GM12874 (cell line): ENCODE data around the gene PAPOLA.

Experiments used
- CTCF ChIP-seq: IDR thresholded peaks from 2 replicates; pipeline ENCODE4 v1.5.1; 2011; ENCODE audit warnings: low read depth, mild to moderate bottlenecking, control low read depth, low read length, moderate library complexity; ENCODE audit not compliant: insufficient read depth

The PAPOLA gene

GRCh38 chr14:96598332-96598928 lies 96.2 kb downstream of the PAPOLA start:
- TF ChIP-seq CTCF = no peak

DNA sequence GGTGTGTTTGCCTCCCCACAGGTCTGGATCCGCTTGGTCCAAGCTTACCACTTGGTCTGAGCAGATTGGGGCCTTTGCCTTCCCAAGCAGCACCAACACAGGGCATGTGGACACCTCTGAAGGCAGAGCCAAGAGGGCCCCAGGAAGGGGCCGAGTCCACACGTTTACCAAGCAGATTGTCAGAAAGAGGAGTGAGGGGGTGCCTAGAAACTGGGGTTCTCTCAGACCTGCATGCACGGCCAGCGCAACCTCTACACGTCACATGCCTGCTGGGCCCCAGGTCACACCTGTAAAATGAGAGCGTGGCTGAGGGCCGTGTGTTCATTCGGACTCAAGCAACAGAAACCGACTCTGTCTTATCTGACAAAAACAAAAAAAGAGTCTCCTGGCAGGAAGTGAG lies 96.9 kb downstream of the PAPOLA start:
- no peak for TF ChIP-seq CTCF

DNA sequence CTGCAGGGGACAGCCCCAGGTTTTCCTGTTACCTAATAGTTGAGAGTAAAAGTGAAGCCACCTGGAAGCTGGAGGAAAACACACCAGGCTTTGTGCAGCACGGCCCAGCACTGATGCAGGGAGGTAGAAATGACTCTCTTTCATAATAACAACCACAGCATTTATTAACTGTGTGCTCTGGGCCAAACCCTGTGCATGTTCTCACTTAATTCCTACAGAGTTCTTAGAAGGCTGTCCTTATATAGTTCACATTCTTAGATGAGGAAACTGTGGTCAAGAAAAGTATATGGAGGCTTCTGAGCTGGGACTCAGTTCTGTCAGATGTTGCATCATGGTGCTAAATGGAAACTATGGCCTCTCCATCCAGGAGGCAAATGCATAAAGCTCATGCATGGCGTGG lies 100.0 kb downstream of the PAPOLA start:
- TF ChIP-seq CTCF = no peak

DNA sequence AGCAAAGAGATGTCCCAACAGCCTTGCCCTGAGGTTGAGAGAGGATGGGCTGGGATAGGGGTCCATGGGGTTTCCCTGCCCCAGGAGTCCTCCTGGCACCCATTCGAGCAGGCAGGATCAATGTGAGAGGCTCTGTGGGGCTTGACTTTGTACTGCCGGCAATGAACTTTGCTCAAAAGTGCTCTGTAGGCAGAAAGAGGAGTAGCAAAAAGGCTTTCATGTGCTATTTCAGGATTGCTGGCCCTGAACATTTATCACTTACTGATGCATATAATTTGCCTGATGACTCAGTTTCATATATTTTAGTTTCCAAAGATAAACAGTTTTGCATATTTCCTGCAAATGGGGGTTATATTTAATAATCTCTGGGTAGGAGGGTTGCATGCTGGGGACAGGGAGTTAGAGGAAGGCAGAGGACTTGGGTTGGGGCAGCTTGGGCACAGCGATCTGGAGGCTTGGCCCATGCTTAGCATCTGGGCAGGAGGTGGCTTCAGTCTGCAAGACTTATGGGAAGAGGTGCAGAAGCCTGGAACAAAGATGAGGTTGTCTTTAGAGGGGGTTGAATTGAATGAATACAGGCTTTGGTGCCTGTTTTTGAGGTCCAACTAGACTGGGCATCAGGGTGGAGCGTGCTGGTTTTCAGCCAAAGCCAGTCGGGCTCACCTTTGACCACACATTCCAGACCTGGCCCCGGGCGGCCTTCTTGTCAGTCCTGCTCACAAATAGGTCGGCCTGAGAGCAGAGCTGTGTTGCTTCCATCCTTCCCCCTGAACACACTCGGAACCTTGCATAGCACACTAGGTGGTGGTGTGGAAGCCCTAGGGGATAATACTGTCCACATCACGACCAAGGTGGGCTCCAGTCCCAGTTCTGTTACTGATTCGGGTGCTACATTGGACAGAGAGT lies 101.4 kb downstream of the PAPOLA start:
- no peak for TF ChIP-seq CTCF

DNA sequence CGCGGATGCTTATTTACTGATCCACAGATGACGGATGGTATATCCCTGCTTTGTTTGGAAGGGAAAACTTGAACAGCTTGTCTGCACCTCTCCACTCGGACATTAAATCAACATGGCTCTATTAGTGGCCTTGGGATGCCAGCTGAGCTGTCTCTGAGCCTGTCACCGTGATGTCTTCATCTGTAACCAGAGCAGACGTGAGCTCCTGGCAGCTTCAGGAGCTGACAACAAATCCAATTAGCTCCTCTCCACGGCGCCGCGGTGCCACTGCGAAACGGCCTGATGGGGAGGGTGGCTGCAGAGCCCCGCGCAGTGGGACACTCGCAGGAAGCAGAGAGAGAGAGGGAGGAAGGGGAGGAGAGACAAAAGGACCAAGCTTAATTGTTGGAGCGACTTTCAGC lies 112.3 kb downstream of the PAPOLA start:
- no peak for TF ChIP-seq CTCF

DNA sequence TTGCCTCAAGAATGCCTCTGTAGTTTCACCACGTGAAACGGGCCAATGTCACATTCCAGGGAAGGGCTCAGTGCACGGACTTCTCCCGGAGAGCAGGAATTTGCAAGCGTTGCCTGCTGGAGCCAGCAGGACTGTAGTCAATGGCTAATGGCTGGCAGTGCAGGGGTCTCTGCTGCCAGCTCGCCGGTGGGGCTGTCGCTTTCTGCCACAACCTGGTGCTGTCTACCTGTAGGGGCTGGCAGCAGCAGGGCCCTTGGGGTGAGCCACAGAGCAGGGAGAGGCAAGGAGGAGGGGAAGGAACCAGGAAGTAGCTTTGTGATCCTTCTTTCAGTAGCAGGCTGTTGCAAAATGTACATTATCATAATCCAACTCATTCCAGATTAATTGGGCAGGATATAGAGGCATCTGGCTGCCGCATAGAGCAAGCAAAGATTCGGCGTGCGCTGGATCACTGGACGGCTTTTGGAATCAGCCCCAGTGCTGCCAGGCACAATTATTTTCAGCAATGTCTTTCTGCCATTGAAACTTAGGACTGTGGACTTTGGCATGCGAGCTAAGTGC lies 114.1 kb downstream of the PAPOLA start:
- no peak for TF ChIP-seq CTCF
